Lower leg skin (tissue), 4 donors: ENCODE data around the gene PACS2. TPM values are rescaled to one million over a fixed set of nuclear protein-coding genes. Genes with fewer than 3 reads are reported as not detected.

ENCODE experiments used
- DNase-seq, 2 donors: peaks; one replicate each; pipeline ENCODE4 v3.0.0-alpha.2; 2019; ENCODE audit warnings: low spot score in 2 of 2
- H3K4me3 ChIP-seq: fragments of 200-600 bp; sonication (generic); 2 replicates; pipeline ENCODE4 v1.5.1; 2017; ENCODE audit warnings: mild to moderate bottlenecking, low read depth; ENCODE audit not compliant: poor library complexity, severe bottlenecking
- CTCF ChIP-seq, 3 donors: fragments of 450-650 bp; IDR thresholded peaks; one replicate each; pipeline ENCODE4 v1.5.1; 2016; ENCODE audit warnings: antibody characterized with exemption in 3 of 3, mild to moderate bottlenecking in 3 of 3, moderate library complexity in 2 of 3
- POLR2A ChIP-seq, 2 donors: fragments of 450-650 bp; IDR thresholded peaks; one replicate each; pipeline ENCODE4 v1.6.1; 2016 to 2017; ENCODE audit warnings: antibody characterized with exemption in 2 of 2, mild to moderate bottlenecking in 1 of 2, moderate library complexity in 1 of 2
- WGBS, 2 donors: methylation state at CpG; one replicate each; pipeline ENCODE4 v1.1.5; 2018; 5-methylcytosine and 5-hydroxymethylcytosine counted together
- intact Hi-C: fragments of 100-400 bp; cut with DNase I; formaldehyde crosslinking; loops from one replicate; pipeline ENCODE4 v1.15.0; 2023; ENCODE audit warnings: low total_unique reads
- total RNA-seq, 4 donors: library from RNA; depleted of rRNA; stranded (reverse); fragments of >200 nt; gene quantifications; one replicate each; pipeline ENCODE4 v1.1.0, GENCODE V29; 2016

The PACS2 gene
- total RNA-seq, 4 donors from 2014 or later: 25.9 to 75.1 (median 54.3) TPM

GRCh38 chr14:105330491-105330895 lies 15.9 kb downstream of the PACS2 start:
- TF ChIP-seq POLR2A (IDR thresholded peaks at IDR 0.05): no peak
- no peak for TF ChIP-seq CTCF (IDR thresholded peaks at IDR 0.05)
- DNase-seq: no peak
- H3K4me3 ChIP-seq: no peak overlapping the region
- 47 to 51% methylated on average over 9 to 13 of the region's 13 CpGs for WGBS, 2 donors
- intact Hi-C loops: no loop called here

GRCh38 chr14:105331575-105332349 lies 17.2 kb downstream of the PACS2 start:
- intact Hi-C loops: no loop called here
- no peak overlapping the region for H3K4me3 ChIP-seq
- no peak for DNase-seq
- no peak for TF ChIP-seq CTCF (IDR thresholded peaks at IDR 0.05)
- TF ChIP-seq POLR2A (IDR thresholded peaks at IDR 0.05): no peak
- 83 to 84% methylated on average over 8 of the region's 8 CpGs for whole genome bisulfite sequencing, 2 donors

- DNase-seq: no peak
- WGBS, 2 donors: 82 to 95% methylated on average over 9 to 11 of the region's 11 CpGs
- intact Hi-C loops: no loop called here
Observed at GRCh38 chr14:105332350-105332874, 17.9 kb downstream of the PACS2 start.

GRCh38 chr14:105333020-105333490 lies 18.5 kb downstream of the PACS2 start:
- DNase-seq: no peak
- H3K4me3 ChIP-seq: no peak overlapping the region
- 88 to 89% methylated on average over 14 of the region's 15 CpGs for WGBS, 2 donors
- intact Hi-C loops: no loop called here
- TF ChIP-seq CTCF (IDR thresholded peaks at IDR 0.05) (no peak), POLR2A (IDR thresholded peaks at IDR 0.05) (no peak)

More at GRCh38 chr14:105332350-105332874, 17.9 kb downstream of the PACS2 start:
- no peak for TF ChIP-seq POLR2A (IDR thresholded peaks at IDR 0.05)
- TF ChIP-seq CTCF (IDR thresholded peaks at IDR 0.05): no peak
- H3K4me3 ChIP-seq: no peak overlapping the region

- no peak for DNase-seq
Observed at GRCh38 chr14:105333613-105334364, 19.2 kb downstream of the PACS2 start.

More at GRCh38 chr14:105333613-105334364, 19.2 kb downstream of the PACS2 start:
- no peak overlapping the region for H3K4me3 ChIP-seq
- intact Hi-C loops: no loop called here
- WGBS, 2 donors: 78 to 87% methylated on average over 10 to 18 of the region's 18 CpGs
- no peak for TF ChIP-seq CTCF (IDR thresholded peaks at IDR 0.05)
- no peak for TF ChIP-seq POLR2A (IDR thresholded peaks at IDR 0.05)
